ENCODE measurements around the gene FBXL17. TPM values are rescaled to one million over a fixed set of nuclear protein-coding genes. Genes with fewer than 3 reads are reported as not detected.

FBXL17 gene
- total and polyA plus RNA-seq, 9 of the 15 experiments (the other 6 are each of a cell fraction or from before 2014, with no cell fraction given), result 0.32 to 5.4 (median 1.8) TPM

DNA sequence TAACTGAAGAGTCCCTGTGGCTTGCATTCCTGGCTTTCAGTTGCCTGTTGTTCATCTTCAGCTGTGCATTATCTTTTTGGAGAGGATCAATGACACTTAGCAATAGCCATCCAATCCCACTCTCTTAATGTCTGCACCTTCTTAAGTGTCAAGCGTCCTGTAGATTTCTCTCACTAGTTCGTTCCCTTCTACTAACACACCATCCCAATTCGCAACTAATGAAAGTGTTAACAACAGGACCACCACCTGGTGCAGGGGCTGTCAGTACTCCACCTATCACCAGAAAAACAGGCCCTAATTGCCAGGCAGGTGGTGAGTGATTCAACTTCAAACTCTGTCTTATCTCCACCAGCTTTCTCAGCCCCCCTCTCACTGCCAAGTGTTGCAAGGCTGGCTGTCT lies 541.7 kb downstream of the FBXL17 start (continued):
- no peak for TF ChIP-seq REST (IDR thresholded peaks at IDR 0.05; ENCODE audit: borderline replicate concordance)
- TF ChIP-seq REST (CRISPR knock-in tag; IDR thresholded peaks at IDR 0.05; ENCODE audit: low read depth), result no peak
- no peak for TF ChIP-seq ARID2 (IDR thresholded peaks at IDR 0.05)

- Histone ChIP-seq H3K9ac (ENCODE audit: insufficient read depth in 1 of 2, low read depth in 2 of 2, low read length in 2 of 2) (no peak overlapping the region), H3K4me2 (ENCODE audit: insufficient read depth, low read length) (no peak overlapping the region), H3K4me3 (no peak overlapping the region), H3K36me3 (ENCODE audit: control insufficient read depth, insufficient read depth, low read length) (no peaks in the 10 kb centered on the region), H3K9me1 (ENCODE audit: control insufficient read depth, insufficient read depth, low read length) (no peaks in the 10 kb centered on the region), H3K79me2 (ENCODE audit: control insufficient read depth, insufficient read depth, low read length) (no peaks in the 10 kb centered on the region), H4K20me1 (replicated peaks; ENCODE audit: control insufficient read depth, insufficient read depth, low read length) (no peaks in the 10 kb centered on the region), H2AFZ (ENCODE audit: low read depth, low read length) (no peak overlapping the region), H3K27ac (ENCODE audit: extremely low read depth, low read depth, low read length) (no peak overlapping the region), H3K27me3 (ENCODE audit: control insufficient read depth in 2 of 2, insufficient read depth in 2 of 2, low read length in 2 of 2) (no peaks in the 10 kb centered on the region), H3K9me3 (replicated peaks; ENCODE audit: control insufficient read depth, insufficient read depth, low read depth, low read length) (no peaks in the 10 kb centered on the region), H3K4me1 (replicated peaks in 1 of 2; ENCODE audit: control insufficient read depth in 2 of 2, insufficient read depth in 2 of 2, low read length in 2 of 2) (no peaks in the 10 kb centered on the region)
- ATAC-seq, result no peak
- in situ Hi-C loops (cut with MboI) (no loop called here), intact Hi-C loops (cut with micrococcal nuclease) (no loop called here)
- CTCF ChIA-PET (ENCODE audit: low intra/inter-chr PET ratio), result no interaction called here
- no peak for FAIRE-seq
- no peak for DNase-seq (ENCODE audit: extremely low read depth in 1 of 4, low spot score in 3 of 4)
- 1% methylated on average over 8 of the region's 8 CpGs for WGBS (ENCODE audit: insufficient coverage, low coverage, missing lambda C conversion rate)
- BruUV-seq (replicated peaks), result no TSS peak
- POLR2A ChIA-PET, result no interaction called here
- TF ChIP-seq ZNF668 (CRISPR knock-in tag; IDR thresholded peaks at IDR 0.05), result no peak
- no peak for TF ChIP-seq NFATC3 (IDR thresholded peaks at IDR 0.05)
- TF ChIP-seq CCNT2 (IDR thresholded peaks at IDR 0.05; ENCODE audit: borderline replicate concordance, extremely low read depth, insufficient read length, low read depth, low read length), result no peak
- no peak for TF ChIP-seq HNRNPK (IDR thresholded peaks at IDR 0.05; ENCODE audit: low read depth, low read length, poor library complexity, severe bottlenecking)
- no peak for TF ChIP-seq ZNF3 (CRISPR knock-in tag; IDR thresholded peaks at IDR 0.05)
- no peak for TF ChIP-seq ZNF347 (CRISPR knock-in tag; IDR thresholded peaks at IDR 0.05; ENCODE audit: low read depth)
- no peak for TF ChIP-seq ATF7 (IDR thresholded peaks at IDR 0.05)
- no peak for TF ChIP-seq ZNF140 (CRISPR knock-in tag; IDR thresholded peaks at IDR 0.05)
- no peak for TF ChIP-seq ZKSCAN3 (CRISPR knock-in tag; IDR thresholded peaks at IDR 0.05)
- no peak for TF ChIP-seq E2F8 (IDR thresholded peaks at IDR 0.05; ENCODE audit: low read depth, partially characterized antibody)
Observed at GRCh38 chr5:107835096-107835495, 546.8 kb downstream of the FBXL17 start.

Data from K562 (cell line).